Neural progenitor cell (in vitro differentiated cells): ENCODE measurements around the gene AIFM2. TPM values are rescaled to one million over a fixed set of nuclear protein-coding genes. Genes with fewer than 3 reads are reported as not detected.
A peak's percentile ranks its signal among the peaks of the same experiment; 100 is the strongest.

ENCODE experiments used
- DNase-seq: peaks from one replicate; pipeline ENCODE4 v3.0.0-alpha.2; 2016; ENCODE audit warnings: low spot score
- H2AFZ ChIP-seq: fragments of 200-600 bp; sonication (generic); replicated peaks from 2 replicates; pipeline ENCODE4 v1.6.1; 2016; ENCODE audit warnings: antibody characterized with exemption
- H3F3A ChIP-seq: fragments of 200-600 bp; sonication (generic); 2 replicates; pipeline ENCODE4 v1.6.1; 2016; ENCODE audit warnings: antibody characterized with exemption, low read depth
- H3K27ac ChIP-seq: fragments of 200-600 bp; sonication (generic); 2 replicates; pipeline ENCODE4 v1.5.1; 2016; ENCODE audit warnings: mild to moderate bottlenecking
- H3K27me3 ChIP-seq: fragments of 200-600 bp; sonication (generic); 2 replicates; pipeline ENCODE4 v1.6.1; 2016; ENCODE audit warnings: mild to moderate bottlenecking, moderate library complexity
- H3K36me3 ChIP-seq: fragments of 200-600 bp; sonication (generic); 2 replicates; pipeline ENCODE4 v1.5.1; 2016
- H3K4me1 ChIP-seq: fragments of 200-600 bp; sonication (generic); 2 replicates; pipeline ENCODE4 v1.6.1; 2016; ENCODE audit warnings: mixed run types
- H3K4me2 ChIP-seq: fragments of 200-600 bp; sonication (generic); 2 replicates; pipeline ENCODE4 v1.6.1; 2016
- H3K4me3 ChIP-seq: fragments of 200-600 bp; sonication (generic); 2 replicates; pipeline ENCODE4 v1.5.1; 2016
- H3K79me2 ChIP-seq: fragments of 200-600 bp; sonication (generic); 2 replicates; pipeline ENCODE4 v1.6.1; 2016; ENCODE audit warnings: low read depth
- H3K9ac ChIP-seq: fragments of 200-600 bp; sonication (generic); 2 replicates; pipeline ENCODE4 v1.6.1; 2016
- H3K9me3 ChIP-seq: fragments of 200-600 bp; sonication (generic); 2 replicates; pipeline ENCODE4 v1.5.1; 2016; ENCODE audit warnings: low read depth
- H4K20me1 ChIP-seq: fragments of 200-600 bp; sonication (generic); 2 replicates; pipeline ENCODE4 v1.6.1; 2016; ENCODE audit warnings: low read depth
- H3K27ac Mint-ChIP-seq: 3 replicates; pipeline ENCODE4 v1.8.0; 2021; ENCODE audit warnings: mixed read lengths
- H3K27me3 Mint-ChIP-seq: 2 replicates; pipeline ENCODE4 v1.8.0; 2022; ENCODE audit warnings: low read depth, mild to moderate bottlenecking, inconsistent platforms, moderate library complexity, mixed read lengths; ENCODE audit not compliant: insufficient read depth
- H3K36me3 Mint-ChIP-seq: 3 replicates; pipeline ENCODE4 v1.8.0; 2021; ENCODE audit warnings: mixed read lengths
- H3K4me1 Mint-ChIP-seq: 3 replicates; pipeline ENCODE4 v1.8.0; 2021; ENCODE audit warnings: mixed read lengths
- H3K4me3 Mint-ChIP-seq: 3 replicates; pipeline ENCODE4 v1.8.0; 2021; ENCODE audit warnings: mild to moderate bottlenecking, moderate library complexity, mixed read lengths
- H3K9me3 Mint-ChIP-seq: 3 replicates; pipeline ENCODE4 v1.8.0; 2020; ENCODE audit warnings: mixed read lengths
- EZH2 ChIP-seq: fragments of 200-600 bp; sonication (generic); IDR thresholded peaks from 2 replicates; pipeline ENCODE4 v1.6.1; 2017; ENCODE audit warnings: antibody characterized with exemption, mild to moderate bottlenecking, moderate library complexity
- EZH2phosphoT487 ChIP-seq: fragments of 200-600 bp; sonication (generic); IDR thresholded peaks from 2 replicates; pipeline ENCODE4 v1.6.1; 2017; ENCODE audit warnings: antibody characterized with exemption
- total RNA-seq: library from RNA; depleted of rRNA; stranded (reverse); fragments of >200 nt; gene quantifications from 2 replicates; pipeline ENCODE4 v1.2.3, GENCODE V29; 2015; ENCODE audit warnings: low replicate concordance
- TF ChIP-seq, protein P1 (sequence below): fragments of 200-600 bp; sonication (generic); IDR thresholded peaks from 2 replicates; pipeline ENCODE4 v1.5.1; 2017; ENCODE audit warnings: antibody characterized with exemption, mild to moderate bottlenecking

Gene AIFM2
- total RNA-seq, 1 donor from 2014 or later: 1.1 TPM

DNA sequence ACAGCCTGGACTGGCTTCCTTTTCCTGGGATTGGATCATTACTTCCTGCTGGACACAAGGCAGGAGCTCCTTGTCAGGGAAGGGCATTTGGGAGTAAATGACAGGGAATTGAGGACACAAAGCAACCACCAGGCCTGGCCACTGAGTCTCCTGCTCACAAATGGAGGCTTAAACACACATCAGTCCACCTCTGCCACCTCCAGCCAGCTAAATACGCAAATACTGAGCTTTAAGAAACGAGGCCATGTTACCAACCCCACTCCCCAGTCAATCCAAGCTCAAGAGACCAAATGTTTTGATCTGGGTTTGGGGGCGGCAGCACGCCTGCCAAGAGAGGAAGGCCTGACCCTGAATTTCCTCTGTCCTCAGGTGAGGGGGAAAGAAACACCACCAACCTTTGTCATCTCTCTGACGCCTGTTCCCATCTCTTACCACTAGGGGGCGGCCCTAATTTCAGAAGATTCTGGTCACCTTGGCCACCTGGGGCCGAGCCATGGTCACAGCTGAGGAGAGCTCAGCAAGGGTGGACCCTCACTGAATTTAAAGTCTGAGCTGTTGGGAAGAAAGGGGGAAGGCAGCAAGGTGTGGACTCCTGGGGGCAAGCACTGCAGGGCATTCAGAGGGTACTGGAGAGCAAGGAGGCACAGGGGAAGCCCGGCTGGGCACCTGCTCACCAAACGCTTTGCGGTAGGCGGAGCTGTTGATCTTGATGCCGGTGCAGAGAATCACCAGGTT is 16.5 kb downstream of the AIFM2 start:
- Histone ChIP-seq H3F3A (no peaks in the 10 kb centered on the region), H4K20me1 (no peaks in the 10 kb centered on the region), H2AFZ (no peak overlapping the region), H3K4me2 (no peak overlapping the region), H3K4me1 (no peaks in the 10 kb centered on the region), H3K79me2 (no peaks in the 10 kb centered on the region), H3K27me3 (no peaks in the 10 kb centered on the region), H3K9me3 (no peaks in the 10 kb centered on the region), H3K9ac (no peak overlapping the region), H3K4me3 (no peak overlapping the region), H3K36me3 (no peaks in the 10 kb centered on the region), H3K27ac (no peak overlapping the region)
- H3K27ac Mint-ChIP-seq: no peak overlapping the region
- H3K4me3 Mint-ChIP-seq: peak overlapping the region; percentile 65
- TF ChIP-seq EZH2: no peak
- TF ChIP-seq EZH2phosphoT487: no peak
- TF ChIP-seq, protein P1, sequence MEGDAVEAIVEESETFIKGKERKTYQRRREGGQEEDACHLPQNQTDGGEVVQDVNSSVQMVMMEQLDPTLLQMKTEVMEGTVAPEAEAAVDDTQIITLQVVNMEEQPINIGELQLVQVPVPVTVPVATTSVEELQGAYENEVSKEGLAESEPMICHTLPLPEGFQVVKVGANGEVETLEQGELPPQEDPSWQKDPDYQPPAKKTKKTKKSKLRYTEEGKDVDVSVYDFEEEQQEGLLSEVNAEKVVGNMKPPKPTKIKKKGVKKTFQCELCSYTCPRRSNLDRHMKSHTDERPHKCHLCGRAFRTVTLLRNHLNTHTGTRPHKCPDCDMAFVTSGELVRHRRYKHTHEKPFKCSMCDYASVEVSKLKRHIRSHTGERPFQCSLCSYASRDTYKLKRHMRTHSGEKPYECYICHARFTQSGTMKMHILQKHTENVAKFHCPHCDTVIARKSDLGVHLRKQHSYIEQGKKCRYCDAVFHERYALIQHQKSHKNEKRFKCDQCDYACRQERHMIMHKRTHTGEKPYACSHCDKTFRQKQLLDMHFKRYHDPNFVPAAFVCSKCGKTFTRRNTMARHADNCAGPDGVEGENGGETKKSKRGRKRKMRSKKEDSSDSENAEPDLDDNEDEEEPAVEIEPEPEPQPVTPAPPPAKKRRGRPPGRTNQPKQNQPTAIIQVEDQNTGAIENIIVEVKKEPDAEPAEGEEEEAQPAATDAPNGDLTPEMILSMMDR: peak; percentile 95
- H3K9me3 Mint-ChIP-seq: no peaks in the 10 kb centered on the region
- DNase-seq: peak; percentile 70
- no peaks in the 10 kb centered on the region for H3K4me1 Mint-ChIP-seq
- H3K36me3 Mint-ChIP-seq: peaks cover 15% of the 10 kb centered on the region
- peaks cover 4% of the 10 kb centered on the region for H3K27me3 Mint-ChIP-seq

DNA sequence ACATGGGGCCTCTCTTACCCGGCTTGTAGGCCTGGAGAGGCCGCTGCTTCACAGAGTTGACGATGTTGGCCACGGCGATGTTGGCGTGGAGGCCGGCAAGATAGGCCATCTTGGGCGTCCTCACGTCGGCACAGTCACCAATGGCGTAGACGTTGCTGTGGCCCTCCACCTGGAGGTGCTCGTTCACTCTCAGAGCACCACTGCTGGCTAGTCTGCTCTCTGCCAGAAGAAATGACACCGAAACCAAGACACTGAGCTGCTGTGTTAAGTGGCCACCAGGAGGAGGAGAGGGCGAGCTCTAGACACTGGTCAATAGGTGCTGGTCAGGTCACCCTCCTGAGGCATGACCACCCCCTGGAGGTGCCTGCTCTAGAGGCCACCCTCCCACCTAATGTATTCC is 17.7 kb downstream of the AIFM2 start:
- H3K4me3 ChIP-seq: no peak overlapping the region
- H3K27me3 Mint-ChIP-seq: peaks cover 4% of the 10 kb centered on the region
- no peaks in the 10 kb centered on the region for H3K79me2 ChIP-seq
- H3K9ac ChIP-seq: no peak overlapping the region
- H3K27ac ChIP-seq: no peak overlapping the region
- no peaks in the 10 kb centered on the region for H3K27me3 ChIP-seq
- no peaks in the 10 kb centered on the region for H3F3A ChIP-seq
- H3K27ac Mint-ChIP-seq: no peak overlapping the region
- no peak overlapping the region for H3K4me2 ChIP-seq
- DNase-seq: no peak
- no peaks in the 10 kb centered on the region for H3K9me3 ChIP-seq
- H4K20me1 ChIP-seq: no peaks in the 10 kb centered on the region
- peaks cover 15% of the 10 kb centered on the region for H3K36me3 Mint-ChIP-seq
- no peaks in the 10 kb centered on the region for H3K9me3 Mint-ChIP-seq
- no peaks in the 10 kb centered on the region for H3K36me3 ChIP-seq
- no peaks in the 10 kb centered on the region for H3K4me1 Mint-ChIP-seq
- H2AFZ ChIP-seq: no peak overlapping the region
- no peak overlapping the region for H3K4me3 Mint-ChIP-seq
- TF ChIP-seq EZH2phosphoT487 (no peak), EZH2 (no peak)
- TF ChIP-seq, protein P1: no peak
- no peaks in the 10 kb centered on the region for H3K4me1 ChIP-seq

DNA sequence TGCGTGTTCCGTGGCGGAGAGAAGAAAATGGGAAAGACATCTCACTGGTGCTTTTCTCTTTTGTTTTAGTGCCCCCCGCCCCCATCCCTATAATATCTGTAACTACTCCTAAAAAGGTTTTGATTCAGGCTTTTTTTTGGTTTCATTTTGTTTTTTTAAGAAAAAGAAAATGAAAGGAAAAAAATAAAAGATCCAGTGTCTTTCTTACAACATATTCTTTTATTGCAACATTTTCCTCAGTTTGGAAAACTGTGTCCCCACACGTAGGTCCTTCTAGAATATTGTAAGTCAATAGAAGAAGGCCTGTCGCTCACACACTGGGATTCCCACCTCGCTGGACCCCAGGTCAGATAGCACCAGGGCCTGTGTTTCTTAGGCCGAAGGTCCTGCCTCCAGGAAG is 20.6 kb downstream of the AIFM2 start:
- H3K27me3 Mint-ChIP-seq: peaks cover 2% of the 10 kb centered on the region
- H3K36me3 ChIP-seq: no peaks in the 10 kb centered on the region
- DNase-seq: no peak
- H3K4me1 Mint-ChIP-seq: no peaks in the 10 kb centered on the region
- H3K4me2 ChIP-seq: no peak overlapping the region
- H3K36me3 Mint-ChIP-seq: peaks cover 25% of the 10 kb centered on the region
- no peak overlapping the region for H3K27ac ChIP-seq
- H3K9me3 Mint-ChIP-seq: no peaks in the 10 kb centered on the region
- no peaks in the 10 kb centered on the region for H3K9me3 ChIP-seq
- no peaks in the 10 kb centered on the region for H3K4me1 ChIP-seq
- H4K20me1 ChIP-seq: no peaks in the 10 kb centered on the region
- H3F3A ChIP-seq: no peaks in the 10 kb centered on the region
- H3K9ac ChIP-seq: no peak overlapping the region
- H3K4me3 Mint-ChIP-seq: no peak overlapping the region
- H3K4me3 ChIP-seq: no peak overlapping the region
- no peaks in the 10 kb centered on the region for H3K79me2 ChIP-seq
- no peak overlapping the region for H3K27ac Mint-ChIP-seq
- H2AFZ ChIP-seq: no peak overlapping the region
- TF ChIP-seq EZH2phosphoT487 (no peak), EZH2 (no peak)
- TF ChIP-seq, protein P1: no peak
- H3K27me3 ChIP-seq: no peaks in the 10 kb centered on the region
